ENCODE results near the gene MAP3K20. TPM values are rescaled to one million over a fixed set of nuclear protein-coding genes. Genes with fewer than 3 reads are reported as not detected.
"Not testable (repeated sequence)": the region's sequence is repeated elsewhere in the genome, so short reads cannot be mapped to it uniquely, and the experiment has no call there.

The MAP3K20 gene
- total RNA-seq, 1 donor = 68.2 TPM

DNA sequence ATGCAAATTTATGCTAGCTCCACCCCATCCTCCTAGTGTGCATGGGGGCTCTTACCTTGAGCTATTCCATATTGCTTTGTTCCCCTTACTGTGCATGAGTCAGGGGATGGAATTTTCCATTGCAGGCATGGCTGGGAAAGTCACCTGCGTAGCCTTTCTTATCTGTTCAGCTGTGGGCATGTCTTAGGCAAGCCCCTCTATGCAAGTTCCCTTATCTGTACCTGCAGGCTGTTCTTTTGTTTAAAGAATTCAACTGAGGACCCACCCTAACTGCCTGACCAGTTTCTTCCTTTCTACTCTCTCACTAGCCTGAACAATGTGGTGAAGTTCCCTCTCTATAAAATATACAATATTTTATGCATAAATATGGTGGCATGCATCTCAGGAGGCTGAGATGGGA is 224.8 kb downstream of the MAP3K20 start:
- TF ChIP-seq, protein P1, sequence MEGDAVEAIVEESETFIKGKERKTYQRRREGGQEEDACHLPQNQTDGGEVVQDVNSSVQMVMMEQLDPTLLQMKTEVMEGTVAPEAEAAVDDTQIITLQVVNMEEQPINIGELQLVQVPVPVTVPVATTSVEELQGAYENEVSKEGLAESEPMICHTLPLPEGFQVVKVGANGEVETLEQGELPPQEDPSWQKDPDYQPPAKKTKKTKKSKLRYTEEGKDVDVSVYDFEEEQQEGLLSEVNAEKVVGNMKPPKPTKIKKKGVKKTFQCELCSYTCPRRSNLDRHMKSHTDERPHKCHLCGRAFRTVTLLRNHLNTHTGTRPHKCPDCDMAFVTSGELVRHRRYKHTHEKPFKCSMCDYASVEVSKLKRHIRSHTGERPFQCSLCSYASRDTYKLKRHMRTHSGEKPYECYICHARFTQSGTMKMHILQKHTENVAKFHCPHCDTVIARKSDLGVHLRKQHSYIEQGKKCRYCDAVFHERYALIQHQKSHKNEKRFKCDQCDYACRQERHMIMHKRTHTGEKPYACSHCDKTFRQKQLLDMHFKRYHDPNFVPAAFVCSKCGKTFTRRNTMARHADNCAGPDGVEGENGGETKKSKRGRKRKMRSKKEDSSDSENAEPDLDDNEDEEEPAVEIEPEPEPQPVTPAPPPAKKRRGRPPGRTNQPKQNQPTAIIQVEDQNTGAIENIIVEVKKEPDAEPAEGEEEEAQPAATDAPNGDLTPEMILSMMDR (IDR thresholded peaks at IDR 0.05; ENCODE audit: insufficient read depth, low read length) = no peak
- no peak for DNase-seq (ENCODE audit: low read depth)
- no peak overlapping the region for H3K4me3 ChIP-seq (ENCODE audit: low read depth, low read length)

GRCh38 chr2:173301549-173301948 is 225.9 kb downstream of the MAP3K20 start:
- not testable (repeated sequence) for H3K4me3 ChIP-seq (ENCODE audit: low read depth, low read length); DNase-seq (ENCODE audit: low read depth)

- DNase-seq (ENCODE audit: low read depth) = no peak
- H3K4me3 ChIP-seq (ENCODE audit: low read depth, low read length) = no peak overlapping the region
Observed at GRCh38 chr2:173305303-173305702, 229.7 kb downstream of the MAP3K20 start.

GRCh38 chr2:173307293-173307692 is 231.6 kb downstream of the MAP3K20 start:
- TF ChIP-seq, protein P1 (IDR thresholded peaks at IDR 0.05; ENCODE audit: insufficient read depth, low read length) = no peak
- no peak overlapping the region for H3K4me3 ChIP-seq (ENCODE audit: low read depth, low read length)
- no peak for DNase-seq (ENCODE audit: low read depth)

More at GRCh38 chr2:173305303-173305702, 229.7 kb downstream of the MAP3K20 start:
- TF ChIP-seq, protein P1 (IDR thresholded peaks at IDR 0.05; ENCODE audit: insufficient read depth, low read length) = no peak

GRCh38 chr2:173309370-173309769 is 233.7 kb downstream of the MAP3K20 start:
- DNase-seq (ENCODE audit: low read depth); H3K4me3 ChIP-seq (ENCODE audit: low read depth, low read length): not testable (repeated sequence)

DNA sequence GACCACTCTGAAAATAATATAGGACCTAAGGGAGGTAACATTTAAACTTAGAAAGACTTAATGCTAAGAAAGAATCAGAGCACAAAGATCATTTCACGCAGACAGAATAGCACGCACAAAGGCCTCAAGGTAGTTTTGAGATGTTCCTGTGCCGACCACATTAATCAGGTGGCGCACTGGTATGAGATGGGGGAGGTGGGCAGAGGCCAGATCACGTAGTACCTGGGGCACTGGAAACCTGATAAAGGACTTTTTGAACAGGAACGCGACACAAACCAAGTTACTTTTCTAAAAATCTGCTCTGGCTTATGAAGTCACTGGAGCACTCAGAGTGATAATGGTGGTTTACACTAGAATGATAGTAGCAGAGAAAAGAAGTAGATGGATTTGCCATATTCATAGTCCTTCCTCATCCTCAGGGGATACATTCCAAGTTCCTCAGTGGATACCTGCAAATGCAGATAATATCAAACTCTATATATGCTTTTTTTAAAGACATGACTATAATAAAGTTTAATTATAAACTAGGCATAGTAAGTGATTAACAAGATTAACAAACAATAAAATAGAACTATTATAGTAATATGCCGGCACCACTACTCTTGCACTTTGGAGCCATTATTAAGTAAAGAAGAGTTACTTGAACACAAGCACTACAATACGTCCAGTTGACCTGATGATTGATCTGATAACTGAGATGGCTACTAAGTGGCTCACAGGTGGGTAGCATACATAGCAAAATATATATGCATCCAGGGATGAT is 236.4 kb downstream of the MAP3K20 start:
- DNase-seq (ENCODE audit: low read depth) = no peak
- TF ChIP-seq, protein P1 (IDR thresholded peaks at IDR 0.05; ENCODE audit: insufficient read depth, low read length) = no peak
- no peak overlapping the region for H3K4me3 ChIP-seq (ENCODE audit: low read depth, low read length)

All from fibroblast of the aortic adventitia (primary cell).